Stimulated activated naive CD4-positive, alpha-beta T cell (primary cell): ENCODE measurements around the gene POU2F2.

Source experiments
- DNase-seq, 6 experiments: peaks; one replicate each; lab custom pipeline; 2025; lab: John Stamatoyannopoulos, UW

Gene POU2F2

DNA sequence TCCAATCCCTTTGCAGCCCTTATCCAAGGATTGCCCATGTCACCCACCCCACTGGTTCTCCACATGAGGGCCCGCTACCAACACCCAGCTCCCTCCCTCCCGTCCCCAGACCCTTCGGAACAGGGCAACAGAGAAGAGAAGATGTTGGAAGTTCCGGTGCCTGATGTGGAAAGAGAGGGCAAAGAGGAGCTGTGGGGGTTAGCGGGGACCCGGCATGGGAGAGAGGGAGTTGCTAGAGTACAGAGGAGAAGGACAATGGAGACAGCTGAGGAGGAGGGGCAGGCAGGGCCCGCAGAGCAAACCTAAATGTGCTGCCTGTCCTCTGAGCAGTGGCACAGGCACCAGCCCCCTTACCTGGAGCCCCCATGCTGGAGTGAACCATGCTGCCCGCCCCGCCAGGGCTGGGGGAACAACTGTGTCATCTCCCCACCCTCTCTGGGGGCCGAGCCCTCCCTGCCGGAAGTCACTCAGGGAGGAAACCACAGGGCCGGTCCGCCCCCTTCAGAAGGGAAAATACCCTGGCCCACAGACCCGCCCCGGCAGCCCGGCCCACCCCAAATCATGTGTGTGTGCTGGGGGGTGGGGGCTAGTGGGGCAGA, at the start of gene POU2F2:
Gene POU2F2 (minus strand): TSS at position 417 of the 599 bp plus-strand sequence. CDS start 35 bp downstream, at position 382.
- peak; percentile 73 to 85 (median 78) for DNase-seq

DNA sequence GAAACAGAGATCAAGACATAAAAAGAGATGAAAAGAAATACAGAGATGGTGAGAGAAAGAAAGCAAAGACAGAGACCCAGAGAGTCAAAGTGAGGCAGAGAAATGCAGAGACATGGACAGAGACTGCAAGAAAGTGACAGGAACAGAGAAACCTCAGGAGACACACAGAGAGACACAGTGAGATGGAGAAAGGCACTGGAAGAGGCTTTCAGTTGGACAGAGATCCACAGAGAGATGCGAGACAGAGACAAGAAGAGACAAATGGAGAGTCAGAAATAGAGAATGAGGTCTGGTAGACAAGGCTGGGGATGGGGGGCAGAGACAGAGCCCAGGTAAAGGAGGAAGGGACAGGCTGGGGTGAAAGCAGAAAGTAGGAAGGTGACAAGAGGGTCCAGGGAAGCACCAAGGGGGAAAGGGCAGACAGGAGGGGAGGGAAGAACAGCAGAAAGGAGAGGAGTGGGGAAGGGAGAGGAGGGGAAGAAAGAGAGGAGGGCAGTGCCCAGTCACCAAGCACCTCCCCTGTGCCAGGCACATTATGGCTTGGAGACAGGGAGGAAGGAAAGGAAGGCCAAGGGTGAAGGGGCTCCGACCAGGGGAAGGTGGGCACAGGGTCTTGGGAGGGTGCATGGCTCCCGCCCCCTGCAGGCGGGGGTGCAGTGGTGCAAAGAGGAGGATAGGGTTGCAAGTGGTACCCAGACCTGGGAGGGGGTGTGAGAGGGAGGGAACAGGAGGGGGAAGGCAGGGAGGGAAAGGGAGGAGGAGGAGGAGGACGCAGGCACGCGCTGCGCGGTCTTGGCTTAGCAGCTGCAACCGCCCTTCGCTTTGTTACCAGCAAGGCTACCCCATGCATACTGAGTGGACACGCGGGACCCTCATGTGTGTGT, 46.8 kb upstream of the POU2F2 start:
- peak in 2 of 6 experiments; percentile 9 to 10 for DNase-seq

DNA sequence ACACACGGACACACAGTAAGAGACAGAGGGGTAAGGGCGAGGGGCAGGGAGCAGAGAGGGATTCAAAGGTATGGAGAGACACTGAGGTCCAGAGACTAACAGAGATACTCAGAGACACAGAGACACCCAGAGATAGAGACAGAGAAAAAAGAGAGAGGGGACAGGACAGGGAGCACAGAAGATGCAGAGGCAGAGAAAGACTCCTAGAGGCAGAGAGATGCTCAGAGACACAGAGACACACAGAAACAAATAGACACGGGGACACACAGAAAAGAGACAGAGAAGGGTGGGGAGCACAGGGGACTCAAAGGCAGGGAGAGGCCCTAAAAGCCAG, 45.4 kb upstream of the POU2F2 start:
- DNase-seq: no peak

DNA sequence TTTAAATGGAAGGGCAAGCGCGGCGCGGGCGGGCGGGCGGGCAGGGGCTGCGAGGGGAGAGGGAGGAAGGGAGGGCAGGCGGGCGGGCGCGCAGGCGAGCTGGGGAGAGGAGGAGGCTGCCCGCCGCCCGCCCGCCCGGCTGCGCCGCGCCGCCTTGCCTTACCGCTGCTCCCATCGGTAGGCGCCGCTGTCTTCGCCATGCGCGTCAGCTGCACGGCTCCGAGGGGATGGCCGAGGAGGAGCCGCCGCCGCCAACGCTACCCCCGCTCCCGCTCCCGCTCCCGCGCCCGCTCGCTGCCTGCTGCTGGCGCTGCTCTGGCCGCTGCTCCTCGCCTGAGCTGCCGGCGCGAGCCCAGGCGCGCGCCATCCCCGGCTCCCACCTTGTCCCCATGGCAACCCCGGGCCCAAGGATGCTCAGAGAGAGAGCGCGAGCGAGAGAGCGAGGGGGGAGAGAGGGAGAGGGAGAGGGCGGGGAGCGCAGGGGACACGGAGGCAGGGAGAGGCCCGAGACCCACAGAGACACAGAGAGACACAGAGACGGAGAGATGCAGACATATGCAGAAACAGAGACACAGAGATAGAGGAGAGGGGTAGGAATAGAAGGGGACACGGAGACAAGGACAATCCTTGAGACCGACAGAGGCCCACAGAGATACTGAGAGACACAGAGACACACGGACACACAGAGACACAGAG, 44.9 kb upstream of the POU2F2 start:
- peak; percentile 48 to 69 (median 60) for DNase-seq

DNA sequence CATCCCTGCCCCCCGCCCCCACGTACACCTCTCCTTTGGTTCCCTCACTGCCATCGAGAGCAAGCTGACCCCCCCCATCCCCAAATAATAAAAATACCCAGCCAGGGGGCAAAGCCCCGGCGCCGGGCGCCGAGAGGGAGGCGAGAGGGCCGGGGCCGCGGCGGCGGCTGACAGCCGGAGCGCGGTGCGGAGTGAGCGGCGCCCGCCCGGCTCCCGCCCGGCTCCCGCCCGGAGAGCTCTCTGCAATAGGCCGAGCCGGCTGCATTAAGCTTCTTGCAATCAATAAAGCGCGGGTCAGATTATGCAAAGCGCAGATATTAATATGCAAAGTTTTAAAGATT, 44.4 kb upstream of the POU2F2 start:
- DNase-seq: peak in 1 of 6 experiments; percentile 58

DNA sequence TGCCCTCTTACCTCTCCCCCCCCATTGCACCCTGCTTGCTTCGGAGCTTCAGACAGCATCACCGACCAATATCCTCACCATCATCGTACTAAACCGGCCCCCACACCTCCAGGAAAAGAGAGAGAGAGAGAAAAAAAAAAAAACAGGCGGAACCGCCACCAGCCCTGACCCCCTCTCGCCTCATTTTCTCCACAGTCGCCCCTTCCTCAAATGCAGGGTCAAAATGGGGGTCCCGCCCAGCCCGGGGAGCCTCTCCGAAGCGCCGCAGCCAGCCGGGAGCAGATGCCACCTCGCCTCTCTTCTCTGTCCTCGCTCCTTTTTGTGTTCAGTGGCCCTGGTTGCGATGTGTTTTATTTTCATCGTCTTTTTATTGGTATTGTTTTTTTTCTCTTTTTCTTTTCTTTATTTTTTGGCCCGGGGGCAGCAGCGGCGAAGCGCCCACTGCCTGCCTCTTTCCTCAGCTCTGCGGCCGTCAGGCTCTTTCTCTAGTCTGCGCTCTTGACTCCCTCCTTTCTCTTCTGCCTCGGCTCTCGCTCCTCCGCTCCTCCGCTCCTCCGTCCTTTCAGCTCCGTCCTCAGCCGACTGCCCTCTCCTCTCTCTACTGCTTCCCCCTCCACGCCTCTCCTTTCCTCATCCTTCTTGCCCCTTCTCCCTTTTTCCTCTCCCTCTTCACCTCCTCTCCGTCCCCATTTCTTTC, 43.9 kb upstream of the POU2F2 start:
- DNase-seq: no peak

DNA sequence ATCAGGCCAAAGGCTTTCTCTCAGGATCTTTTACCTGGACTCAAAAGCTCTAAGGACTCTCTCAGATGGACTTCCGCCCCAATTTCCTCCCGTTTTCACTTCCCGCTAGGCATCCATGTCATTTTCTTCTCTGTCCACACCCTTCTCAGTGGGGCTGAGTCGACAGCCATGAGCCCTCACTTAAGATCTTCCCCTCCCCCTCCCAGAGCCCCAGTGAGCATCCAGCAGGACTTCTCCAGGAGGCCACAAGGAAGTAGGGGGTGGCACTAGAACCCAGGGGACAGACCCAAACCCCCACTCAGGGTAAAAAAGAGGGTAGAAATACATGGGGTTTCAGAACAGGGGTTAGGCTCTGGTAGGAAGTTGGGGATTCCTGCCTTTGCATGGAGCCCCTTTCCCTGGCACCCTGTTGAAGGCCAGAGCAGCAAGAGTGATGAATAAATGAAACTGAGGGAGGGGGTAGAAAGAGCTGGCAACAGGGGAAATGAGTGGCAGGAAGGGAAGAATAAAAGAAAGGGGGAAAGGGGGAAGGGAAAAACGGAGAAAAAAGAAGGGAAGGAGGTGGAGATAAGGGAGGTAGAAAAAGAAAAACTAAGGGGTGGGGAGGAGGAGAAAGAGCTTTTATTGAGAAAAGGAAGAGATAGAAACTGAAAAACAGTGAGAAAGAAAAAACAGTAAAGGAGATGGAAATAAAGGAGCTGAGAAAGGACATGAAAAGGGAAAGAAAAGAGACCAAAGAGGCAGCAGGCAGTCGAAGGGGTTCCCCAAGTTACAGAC, 42.9 kb upstream of the POU2F2 start:
- no peak for DNase-seq

DNA sequence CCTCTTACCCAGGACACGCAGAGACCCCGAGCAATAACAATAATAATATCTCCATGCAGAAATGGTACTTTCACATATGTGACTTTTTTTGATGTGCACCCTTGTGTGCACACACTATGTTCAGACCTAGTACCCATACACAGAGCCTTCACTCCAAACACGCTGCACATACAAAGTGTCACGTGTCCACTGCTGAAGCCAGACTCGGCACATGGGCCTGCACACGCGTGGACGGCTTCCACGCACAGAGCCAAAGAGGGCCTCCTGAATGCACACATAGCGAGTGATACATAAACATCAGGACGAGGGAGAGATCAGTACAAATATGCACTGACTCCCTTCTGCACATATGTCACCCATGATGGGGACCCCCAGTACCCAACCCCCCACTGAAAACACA, 41.9 kb upstream of the POU2F2 start:
- no peak for DNase-seq

DNA sequence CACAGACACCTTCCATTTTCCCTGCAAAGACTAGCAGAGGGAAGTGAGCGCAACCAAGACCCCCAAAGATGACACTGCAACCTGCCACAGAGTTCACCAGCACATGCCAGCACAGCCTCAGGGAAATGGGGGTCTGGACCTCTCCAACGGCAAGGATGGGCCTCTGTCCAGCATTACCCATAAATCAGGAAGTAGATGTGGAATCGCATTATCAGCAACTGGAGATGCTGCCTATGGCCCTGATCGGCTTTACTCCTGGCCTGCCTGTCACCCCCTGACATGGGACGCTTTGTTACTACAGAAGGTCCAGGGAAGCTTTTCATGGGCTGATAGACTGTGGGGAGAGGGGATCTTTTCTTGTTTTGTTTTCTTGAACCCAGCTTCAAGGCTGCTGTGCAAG, 41.4 kb upstream of the POU2F2 start:
- DNase-seq: no peak

DNA sequence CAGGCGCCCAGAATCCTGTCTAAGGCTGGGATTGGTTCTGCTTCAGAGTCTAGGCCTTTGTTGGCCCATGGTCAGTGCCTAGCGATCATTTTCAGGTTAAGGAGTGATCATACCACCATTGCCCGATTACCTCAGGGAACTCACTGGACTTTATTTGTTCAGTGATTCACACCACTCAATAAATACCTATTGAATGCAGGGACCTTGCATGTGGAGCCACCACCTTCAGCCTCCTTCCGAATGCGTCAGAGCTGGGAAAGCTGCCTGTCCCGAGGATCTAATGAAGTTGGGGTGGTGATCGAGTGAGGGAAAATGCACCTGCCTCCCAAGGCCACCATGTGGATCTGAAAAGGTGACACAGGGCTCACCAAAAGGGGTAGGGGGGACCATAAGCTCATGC, 40.0 kb upstream of the POU2F2 start:
- no peak for DNase-seq

DNA sequence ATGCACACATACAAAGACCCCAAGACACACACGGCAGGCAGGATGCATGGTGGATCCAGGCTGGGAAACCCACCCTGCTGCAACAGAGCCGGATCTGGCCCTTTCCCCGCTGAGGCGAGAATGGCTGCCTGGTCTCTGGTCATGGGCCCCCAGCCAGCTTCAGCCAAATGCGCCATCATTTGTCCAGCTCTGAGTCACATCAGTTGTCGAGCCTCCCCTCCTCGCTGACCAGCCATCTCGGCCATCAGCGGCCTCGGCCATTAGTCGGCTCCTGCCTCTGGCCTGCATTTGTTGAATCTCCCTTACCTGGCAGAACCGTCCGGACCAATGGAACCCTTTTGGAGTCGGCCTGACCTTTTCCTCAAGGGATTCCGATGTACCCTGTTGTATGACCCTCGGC, 38.5 kb upstream of the POU2F2 start:
- DNase-seq: no peak

DNA sequence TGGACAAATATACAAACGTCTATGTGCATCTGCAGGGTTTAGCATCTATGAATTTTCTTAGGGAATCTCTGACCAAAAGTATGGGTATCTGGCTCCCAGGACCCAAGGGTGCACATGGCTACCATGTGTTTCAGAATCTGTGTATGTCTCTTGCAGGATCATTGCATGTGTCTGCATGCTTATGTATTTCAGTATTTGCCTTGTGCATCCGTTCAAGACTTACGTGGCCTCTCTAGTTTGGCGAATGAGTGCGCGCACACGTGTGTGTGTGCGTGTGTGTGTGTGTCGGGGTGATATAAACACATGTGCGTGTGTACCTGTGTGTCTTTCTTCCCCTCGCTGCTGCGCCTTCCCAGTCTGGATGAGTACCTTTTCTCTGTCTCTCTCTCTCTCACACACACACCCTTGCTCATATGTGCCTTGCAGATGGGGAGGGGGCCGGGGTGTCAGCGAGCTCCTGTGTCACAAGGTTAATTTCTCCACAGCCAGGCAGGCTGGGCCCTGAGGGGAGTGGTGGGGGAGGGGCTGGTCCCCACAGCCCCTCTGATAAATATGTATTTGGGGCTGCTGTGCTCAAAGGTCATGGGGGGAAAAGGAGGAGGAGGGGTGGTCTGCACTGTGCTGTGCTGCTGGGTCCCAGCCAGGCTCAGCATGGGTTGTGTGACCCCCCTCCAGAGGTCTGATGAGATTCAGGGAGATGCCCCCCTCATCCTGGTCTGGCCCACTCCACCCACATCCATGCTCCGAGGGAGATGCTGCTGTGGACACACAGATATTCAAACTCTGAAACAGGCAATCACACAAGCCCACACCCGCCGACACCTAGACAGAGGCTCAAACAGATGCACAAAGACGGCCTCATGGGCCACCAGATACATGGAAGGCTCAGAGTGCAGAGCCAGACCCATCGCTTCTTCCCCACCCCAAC, 37.5 kb upstream of the POU2F2 start:
- no peak for DNase-seq

DNA sequence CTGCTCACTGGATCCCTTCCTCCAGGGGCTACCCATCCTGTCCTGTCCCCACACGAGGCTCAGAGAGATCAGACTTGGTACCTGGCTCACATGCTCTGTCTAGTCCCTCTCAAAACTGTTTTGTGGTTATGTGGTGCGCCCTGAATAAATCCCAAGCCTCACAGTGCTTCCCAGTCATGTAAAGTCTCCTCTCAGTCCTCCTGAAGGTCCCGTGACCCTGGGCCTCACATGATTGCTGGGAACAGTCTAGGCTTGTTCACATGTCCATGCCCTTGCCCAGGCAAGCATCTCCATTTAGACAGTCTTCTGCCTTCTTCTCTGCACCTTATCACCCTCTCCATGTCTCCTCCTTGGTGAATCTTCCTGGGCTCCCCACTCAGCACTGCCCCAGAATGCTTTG, 36.0 kb upstream of the POU2F2 start:
- no peak for DNase-seq

DNA sequence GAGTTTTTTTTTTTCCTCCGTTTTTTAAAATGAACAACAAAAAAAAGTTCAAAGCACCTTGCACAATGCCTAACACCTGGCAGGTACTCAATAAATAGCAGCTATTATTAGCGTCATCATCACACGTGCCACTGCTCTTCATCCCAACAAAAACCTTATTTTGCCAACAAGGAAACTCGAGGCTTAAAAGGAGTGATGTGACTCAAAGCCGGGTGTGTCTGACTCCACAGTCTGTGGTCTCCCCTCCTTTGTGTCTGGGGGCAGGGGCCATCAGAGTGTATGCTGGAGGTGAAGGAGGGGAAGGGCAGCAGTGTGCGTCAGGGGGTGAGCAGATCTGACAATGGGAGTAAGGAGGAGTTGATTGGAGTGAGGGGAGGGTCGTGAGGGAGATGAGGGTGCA, 34.1 kb upstream of the POU2F2 start:
- no peak for DNase-seq

DNA sequence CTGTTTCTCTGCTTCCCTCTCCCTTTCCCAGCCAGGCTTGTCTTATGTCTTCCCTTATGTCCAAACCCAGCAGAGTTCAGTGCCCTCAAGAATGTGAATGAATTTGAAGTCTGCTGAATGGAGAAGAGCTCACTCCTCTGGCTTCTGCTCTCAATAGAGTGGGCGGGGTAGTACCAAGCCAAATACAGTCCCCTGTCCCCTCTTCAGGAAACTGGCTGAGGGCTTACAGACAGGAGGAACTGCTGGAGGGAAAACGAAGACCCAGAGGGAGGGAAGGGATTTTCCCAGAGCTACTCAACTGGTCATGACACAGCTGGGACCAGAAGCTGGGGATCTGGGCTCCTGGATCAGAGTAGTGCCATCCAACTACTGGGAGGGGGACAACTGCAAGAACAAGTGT, 32.9 kb upstream of the POU2F2 start:
- no peak for DNase-seq

DNA sequence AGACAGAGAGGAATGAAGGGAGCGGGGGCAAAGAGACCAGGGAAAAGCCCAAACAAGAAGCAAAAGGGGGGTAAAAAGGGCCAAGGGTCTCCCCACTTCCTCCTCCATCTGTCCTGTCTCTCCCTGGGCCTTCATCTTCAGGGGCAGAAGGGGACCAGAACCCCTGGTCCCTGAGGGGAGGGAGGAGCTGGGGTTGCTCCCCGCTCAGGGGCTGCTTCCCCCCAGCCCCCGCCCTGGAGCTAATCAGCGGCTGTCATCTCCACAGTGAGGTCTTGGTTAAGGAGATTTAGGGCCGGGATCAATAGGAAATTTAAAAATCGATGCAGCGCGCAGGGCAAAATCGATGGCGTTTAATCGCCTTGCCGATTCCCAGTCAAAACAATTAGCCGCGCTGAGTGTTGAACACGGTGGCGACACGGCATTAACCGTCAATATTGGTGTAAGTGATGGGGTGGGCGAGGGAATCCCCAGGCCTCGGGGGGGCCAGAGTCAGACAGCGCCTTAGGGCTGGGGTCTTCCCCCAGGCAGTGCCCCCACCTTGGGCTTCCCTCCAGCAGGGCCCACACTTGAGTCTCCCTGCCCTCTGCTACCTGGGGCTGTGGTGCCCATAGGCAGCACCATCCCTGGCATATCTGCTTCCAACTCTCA, 29.5 kb upstream of the POU2F2 start:
- DNase-seq: no peak

DNA sequence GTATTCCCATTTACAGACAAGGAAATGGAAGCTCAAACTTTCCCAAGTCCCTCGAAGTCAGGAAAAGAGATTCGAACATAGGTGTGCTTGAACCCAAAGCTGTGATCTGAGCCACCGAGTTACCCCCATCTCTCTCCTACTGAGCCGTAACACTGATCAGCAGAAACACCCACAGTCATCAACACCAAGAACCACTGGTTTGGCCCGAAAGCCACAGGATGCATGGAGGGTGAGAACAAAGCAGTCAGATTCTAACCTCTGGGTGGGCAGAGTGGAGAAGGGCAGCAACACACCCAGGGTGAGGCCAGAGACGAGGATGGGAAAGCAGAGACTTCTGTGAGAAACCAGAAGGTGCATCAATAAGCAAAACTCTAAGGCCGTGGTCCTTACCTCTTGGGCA, 27.7 kb upstream of the POU2F2 start:
- no peak for DNase-seq

DNA sequence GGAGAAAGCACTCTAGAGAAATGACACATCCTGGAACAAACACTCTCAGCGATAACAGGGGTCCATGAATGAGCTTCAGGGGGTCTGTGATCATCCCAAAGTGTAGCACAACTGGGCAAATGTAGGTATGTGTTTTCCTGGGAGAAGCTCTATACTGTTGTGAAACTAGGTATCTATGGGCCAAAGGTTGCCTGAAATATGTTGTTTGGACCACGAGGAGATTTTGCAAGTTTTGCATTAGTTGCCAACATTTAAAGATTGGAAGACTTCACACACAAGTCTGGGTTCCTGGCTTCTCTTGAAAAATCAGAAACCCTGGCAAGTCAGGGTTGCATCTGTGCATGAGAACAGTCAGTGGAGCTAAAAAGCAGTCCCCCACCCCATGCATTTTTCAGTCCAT, 26.7 kb upstream of the POU2F2 start:
- no peak for DNase-seq

DNA sequence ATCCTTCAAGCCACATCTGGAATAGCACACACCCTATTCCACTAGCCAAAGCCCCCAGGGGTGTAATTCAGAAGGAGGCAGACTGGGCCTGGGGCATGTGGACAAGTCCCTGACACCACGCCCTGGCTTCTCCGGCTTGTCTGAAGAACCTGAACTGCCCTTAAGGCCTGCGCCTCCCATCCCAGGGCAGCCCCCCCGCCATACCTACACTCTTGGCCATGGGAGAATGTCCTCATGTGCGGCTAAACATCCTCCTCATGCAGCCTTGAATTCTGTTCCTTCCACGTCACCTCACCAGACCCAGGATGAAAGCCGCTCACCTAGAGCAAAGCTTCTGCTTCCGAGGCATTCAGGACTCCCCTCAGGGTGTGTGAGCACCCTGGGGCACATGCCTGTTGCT, 24.3 kb upstream of the POU2F2 start:
- no peak for DNase-seq

DNA sequence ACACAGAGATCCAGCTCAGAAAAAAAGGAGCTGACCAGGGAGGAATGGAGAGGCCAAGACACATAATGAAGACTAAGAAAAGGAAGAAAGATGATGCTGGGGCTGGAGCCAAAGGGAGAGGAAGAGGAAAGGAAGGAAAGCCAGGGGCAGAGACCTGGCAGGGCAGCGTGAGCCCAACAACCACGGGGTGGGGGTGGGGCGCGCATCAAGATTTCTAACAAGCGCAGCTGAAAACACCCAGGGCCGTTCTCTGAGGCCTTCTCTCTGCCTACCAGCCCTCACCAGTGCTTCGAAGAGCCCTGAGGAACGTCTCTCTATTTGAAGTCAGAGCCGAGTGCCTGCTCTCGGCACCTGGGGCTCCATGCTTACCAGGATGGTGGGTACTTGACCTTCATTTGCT, 23.6 kb upstream of the POU2F2 start:
- no peak for DNase-seq
